ENCODE data around the gene AHCTF1.

DNA sequence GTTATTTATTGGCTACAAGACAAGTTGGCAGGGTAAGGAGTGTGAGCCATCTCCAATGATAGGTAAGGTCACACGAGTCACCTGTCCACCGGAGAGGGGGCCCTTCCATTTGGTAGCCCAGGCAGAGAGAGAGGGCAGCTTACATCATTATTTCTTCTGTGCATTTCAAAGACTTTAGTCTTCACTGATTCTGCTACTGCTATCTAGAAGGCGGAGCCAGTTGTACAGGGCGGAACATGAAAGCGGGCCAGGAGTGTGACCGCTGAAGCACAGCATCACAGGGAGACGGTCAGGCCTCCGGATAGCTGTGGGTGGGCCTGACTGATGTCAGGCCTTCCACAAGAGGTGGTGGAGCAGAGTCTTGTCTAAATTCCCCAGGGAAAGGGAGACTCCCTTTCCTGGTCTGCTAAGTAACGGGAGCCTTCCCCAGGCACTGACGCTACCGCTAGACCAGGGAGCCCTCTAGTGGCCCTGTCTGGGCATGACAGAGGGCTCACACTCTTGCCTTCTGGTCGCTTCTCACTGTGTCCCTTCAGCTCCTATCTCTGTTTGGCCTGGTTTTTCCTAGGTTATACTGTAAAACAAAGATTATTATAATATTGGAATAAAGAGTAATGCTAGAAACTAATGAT is 39.5 kb upstream of the AHCTF1 start:
- no peak for TF ChIP-seq SIN3A (IDR thresholded peaks at IDR 0.05; ENCODE audit: borderline replicate concordance, insufficient read depth, low read length)
- TF ChIP-seq REST (IDR thresholded peaks at IDR 0.05; ENCODE audit: insufficient read depth in 1 of 2, low read depth in 2 of 2, low read length in 2 of 2) = no peak

All from PFSK-1 (cell line).